ENCODE measurements around the gene ACTR1A. TPM values are rescaled to one million over a fixed set of nuclear protein-coding genes. Genes with fewer than 3 reads are reported as not detected.
A peak's percentile ranks its signal among the peaks of the same experiment; 100 is the strongest.

ACTR1A gene
- total RNA-seq = 88.0 TPM
- long read RNA-seq, transcript ACTR1A-201 (11 exons, 2,829 nt) = major isoform, 211 of 277 reads
- long read RNA-seq, partial matches to known transcripts = 10 of 277 reads
- long read RNA-seq, other reads (novel, unspliced or antisense) = 55 of 277 reads

DNA sequence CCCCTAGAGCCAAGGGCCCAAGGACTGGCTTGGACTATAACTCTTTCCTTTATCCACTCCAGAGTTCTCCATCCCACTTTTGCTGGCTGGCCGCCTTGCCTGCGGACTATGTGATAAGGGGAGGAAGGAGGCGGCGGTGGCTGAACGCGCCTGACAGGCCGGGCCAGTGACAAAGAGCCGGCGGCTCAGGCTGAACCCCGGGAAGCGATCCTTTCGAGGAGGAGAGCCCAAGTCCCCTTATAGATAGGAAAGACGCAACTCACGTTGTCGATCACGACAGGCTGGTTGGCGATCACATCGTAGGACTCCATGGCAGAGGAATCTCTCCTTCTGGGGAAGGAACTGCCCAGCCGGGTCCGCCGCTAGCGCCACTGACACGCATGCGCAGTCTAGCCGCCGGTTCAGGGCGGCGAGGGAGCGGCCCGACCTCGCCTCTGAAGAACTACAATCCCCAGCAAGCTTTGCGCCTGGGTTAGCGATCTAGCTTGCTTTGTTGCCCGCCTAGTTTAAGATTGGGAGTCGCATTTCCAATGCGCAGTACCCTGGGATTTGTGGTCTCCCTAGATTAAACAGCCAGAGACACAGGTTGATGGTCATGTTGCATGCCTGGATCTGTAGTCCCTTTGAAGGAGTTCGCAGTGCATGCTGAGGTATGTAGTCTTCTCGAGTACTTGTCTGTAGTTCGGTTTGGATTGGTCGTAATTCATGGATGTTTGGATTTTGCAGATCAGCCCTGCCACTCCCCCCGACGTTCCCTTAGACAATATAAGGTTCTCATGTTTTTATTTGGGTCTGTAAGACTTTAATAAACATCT lies at the start of gene ACTR1A:
TSS of gene ACTR1A (minus strand) at position 376 of the 815 bp plus-strand sequence. CDS start at position 311, 65 bp downstream.
- H3K4me3 ChIP-seq = peak within 1 kb of the TSS; percentile 96
- intact Hi-C loops (cut with DNase I) = loop anchor here (10.0 kb wide), 1 partner anchor 82 kb away; no protein-coding TSS in a partner anchor

GRCh38 chr10:102550636-102551210 lies 48.2 kb upstream of the ACTR1A start:
- intact Hi-C loops (cut with DNase I) = no loop called here
- ATAC-seq = no peak
- peaks cover 14% of the 10 kb centered on the region for H3K4me1 ChIP-seq

More for the DNA sequence above, at the start of gene ACTR1A:
- Histone ChIP-seq H3K9me3 (no peaks in the 10 kb centered on the region), H3K4me1 (peaks cover 68% of the 10 kb centered on the region), H3K27ac (peak within 1 kb of the TSS; percentile 90), H3K27me3 (ENCODE audit: low read depth) (no peaks in the 10 kb centered on the region), H3K36me3 (no peaks in the 10 kb centered on the region)
- DNase-seq (peak; percentile 96), ATAC-seq (peak; percentile 87 to 92)
- TF ChIP-seq, protein P1, sequence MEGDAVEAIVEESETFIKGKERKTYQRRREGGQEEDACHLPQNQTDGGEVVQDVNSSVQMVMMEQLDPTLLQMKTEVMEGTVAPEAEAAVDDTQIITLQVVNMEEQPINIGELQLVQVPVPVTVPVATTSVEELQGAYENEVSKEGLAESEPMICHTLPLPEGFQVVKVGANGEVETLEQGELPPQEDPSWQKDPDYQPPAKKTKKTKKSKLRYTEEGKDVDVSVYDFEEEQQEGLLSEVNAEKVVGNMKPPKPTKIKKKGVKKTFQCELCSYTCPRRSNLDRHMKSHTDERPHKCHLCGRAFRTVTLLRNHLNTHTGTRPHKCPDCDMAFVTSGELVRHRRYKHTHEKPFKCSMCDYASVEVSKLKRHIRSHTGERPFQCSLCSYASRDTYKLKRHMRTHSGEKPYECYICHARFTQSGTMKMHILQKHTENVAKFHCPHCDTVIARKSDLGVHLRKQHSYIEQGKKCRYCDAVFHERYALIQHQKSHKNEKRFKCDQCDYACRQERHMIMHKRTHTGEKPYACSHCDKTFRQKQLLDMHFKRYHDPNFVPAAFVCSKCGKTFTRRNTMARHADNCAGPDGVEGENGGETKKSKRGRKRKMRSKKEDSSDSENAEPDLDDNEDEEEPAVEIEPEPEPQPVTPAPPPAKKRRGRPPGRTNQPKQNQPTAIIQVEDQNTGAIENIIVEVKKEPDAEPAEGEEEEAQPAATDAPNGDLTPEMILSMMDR (IDR thresholded peaks at IDR 0.05) = no peak

GRCh38 chr10:102549549-102549948 lies 47.0 kb upstream of the ACTR1A start:
- intact Hi-C loops (cut with DNase I) = no loop called here
- Histone ChIP-seq H3K27me3 (ENCODE audit: low read depth) (no peaks in the 10 kb centered on the region), H3K9me3 (no peaks in the 10 kb centered on the region), H3K4me3 (no peak overlapping the region), H3K4me1 (peaks cover 14% of the 10 kb centered on the region), H3K36me3 (peaks cover 21% of the 10 kb centered on the region), H3K27ac (no peak overlapping the region)
- DNase-seq (no peak), ATAC-seq (no peak)
- TF ChIP-seq, protein P1 (IDR thresholded peaks at IDR 0.05) = no peak

More at GRCh38 chr10:102550636-102551210, 48.2 kb upstream of the ACTR1A start:
- Histone ChIP-seq H3K4me3 (no peak overlapping the region), H3K36me3 (peaks cover 21% of the 10 kb centered on the region), H3K27me3 (ENCODE audit: low read depth) (no peaks in the 10 kb centered on the region), H3K9me3 (no peaks in the 10 kb centered on the region), H3K27ac (no peak overlapping the region)
- no peak for DNase-seq
- TF ChIP-seq, protein P1 (IDR thresholded peaks at IDR 0.05) = no peak

DNA sequence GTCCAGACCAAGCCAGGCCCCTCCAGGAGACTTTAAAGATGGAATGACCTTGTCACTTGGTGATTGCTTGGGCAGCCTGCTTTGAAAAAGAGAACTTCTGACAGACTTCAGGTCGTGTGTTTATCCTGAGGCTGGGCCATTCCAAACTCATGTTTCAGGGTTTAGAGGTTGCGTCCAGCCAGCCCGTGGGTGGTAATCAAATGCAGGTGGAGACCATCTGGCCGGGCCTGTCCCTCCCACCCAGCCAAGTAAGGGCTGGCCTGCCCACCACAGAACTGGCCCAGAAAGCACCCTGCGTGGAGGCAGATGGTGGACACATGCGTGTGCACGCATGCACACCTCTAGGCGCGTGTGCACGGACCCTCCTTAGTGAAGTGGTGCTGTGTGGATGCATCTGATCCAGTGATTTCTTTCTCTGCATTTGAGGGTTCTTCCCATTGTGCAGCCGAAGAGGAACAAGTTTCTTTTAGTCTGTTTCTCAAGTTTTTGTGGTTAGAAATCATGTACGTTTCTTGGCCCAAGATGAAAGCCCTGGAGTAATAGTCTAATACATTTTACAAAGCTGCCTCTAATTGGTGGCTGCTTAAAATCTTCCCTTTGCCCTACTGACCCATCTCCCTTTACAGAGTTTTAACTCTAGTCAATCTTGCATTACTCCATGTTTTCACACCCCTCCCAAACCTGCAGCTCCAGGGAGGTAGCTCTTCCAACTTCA lies 44.3 kb upstream of the ACTR1A start:
- Histone ChIP-seq H3K4me3 (no peak overlapping the region), H3K36me3 (peaks cover 15% of the 10 kb centered on the region), H3K9me3 (no peaks in the 10 kb centered on the region), H3K27me3 (ENCODE audit: low read depth) (no peaks in the 10 kb centered on the region), H3K4me1 (peaks cover 14% of the 10 kb centered on the region), H3K27ac (no peak overlapping the region)
- ATAC-seq (no peak), DNase-seq (no peak)
- intact Hi-C loops (cut with DNase I) = no loop called here
- TF ChIP-seq, protein P1 (IDR thresholded peaks at IDR 0.05) = no peak

- H3K9me3 ChIP-seq = no peaks in the 10 kb centered on the region
- DNase-seq (no peak), ATAC-seq (no peak)
- TF ChIP-seq, protein P1 (IDR thresholded peaks at IDR 0.05) = no peak
- H3K4me3 ChIP-seq = no peak overlapping the region
- H3K36me3 ChIP-seq = peaks cover 10% of the 10 kb centered on the region
- H3K27ac ChIP-seq = no peak overlapping the region
- peaks cover 14% of the 10 kb centered on the region for H3K4me1 ChIP-seq
- no peaks in the 10 kb centered on the region for H3K27me3 ChIP-seq (ENCODE audit: low read depth)
- intact Hi-C loops (cut with DNase I) = no loop called here
These were observed 43.5 kb upstream of the ACTR1A start for GRCh38 chr10:102545997-102546396.

Data from lower lobe of right lung (tissue), 2 donors.